WERI-Rb-1 (cell line): ENCODE measurements around the gene TYRP1.

ENCODE experiments used
- DNase-seq: peaks from one replicate; pipeline ENCODE4 v3.0.0-alpha.2; 2020
- H3K27ac ChIP-seq: fragments of 250-450 bp; sonication (Bioruptor Pico); 2 replicates; pipeline ENCODE4 v1.5.1; 2020; ENCODE audit warnings: mild to moderate bottlenecking, moderate library complexity
- H3K27me3 ChIP-seq: fragments of 250-450 bp; sonication (Bioruptor Pico); 2 replicates; pipeline ENCODE4 v1.5.1; 2021; ENCODE audit warnings: mild to moderate bottlenecking, low read depth, moderate library complexity; ENCODE audit not compliant: insufficient read depth, severe bottlenecking
- H3K36me3 ChIP-seq: fragments of 250-450 bp; sonication (Bioruptor Pico); 2 replicates; pipeline ENCODE4 v1.5.1; 2020; ENCODE audit warnings: mild to moderate bottlenecking, moderate library complexity
- H3K4me3 ChIP-seq: 2 replicates; pipeline ENCODE4 v1.5.1; 2011; ENCODE audit warnings: low read depth, mild to moderate bottlenecking, control low read depth, low read length
- H3K9me3 ChIP-seq: fragments of 250-450 bp; sonication (Bioruptor Pico); 2 replicates; pipeline ENCODE4 v1.5.1; 2021; ENCODE audit warnings: mild to moderate bottlenecking, moderate library complexity; ENCODE audit not compliant: severe bottlenecking
- CTCF ChIP-seq: IDR thresholded peaks from 2 replicates; pipeline ENCODE4 v1.5.1; 2011; ENCODE audit warnings: low read depth, mild to moderate bottlenecking, control low read depth, inconsistent platforms, low read length

The TYRP1 gene

GRCh38 chr9:12657233-12657632 lies 36.0 kb upstream of the TYRP1 start:
- no peak for TF ChIP-seq CTCF
- no peak overlapping the region for H3K4me3 ChIP-seq
- DNase-seq: no peak
- H3K36me3 ChIP-seq: no peaks in the 10 kb centered on the region
- no peaks in the 10 kb centered on the region for H3K27me3 ChIP-seq
- H3K27ac ChIP-seq: no peak overlapping the region
- no peaks in the 10 kb centered on the region for H3K9me3 ChIP-seq

- H3K36me3 ChIP-seq: no peaks in the 10 kb centered on the region
- no peak overlapping the region for H3K27ac ChIP-seq
- H3K4me3 ChIP-seq: no peak overlapping the region
- DNase-seq: no peak
- TF ChIP-seq CTCF: no peak
- no peaks in the 10 kb centered on the region for H3K9me3 ChIP-seq
- no peaks in the 10 kb centered on the region for H3K27me3 ChIP-seq
Observed at GRCh38 chr9:12657998-12658397, 35.2 kb upstream of the TYRP1 start.

DNA sequence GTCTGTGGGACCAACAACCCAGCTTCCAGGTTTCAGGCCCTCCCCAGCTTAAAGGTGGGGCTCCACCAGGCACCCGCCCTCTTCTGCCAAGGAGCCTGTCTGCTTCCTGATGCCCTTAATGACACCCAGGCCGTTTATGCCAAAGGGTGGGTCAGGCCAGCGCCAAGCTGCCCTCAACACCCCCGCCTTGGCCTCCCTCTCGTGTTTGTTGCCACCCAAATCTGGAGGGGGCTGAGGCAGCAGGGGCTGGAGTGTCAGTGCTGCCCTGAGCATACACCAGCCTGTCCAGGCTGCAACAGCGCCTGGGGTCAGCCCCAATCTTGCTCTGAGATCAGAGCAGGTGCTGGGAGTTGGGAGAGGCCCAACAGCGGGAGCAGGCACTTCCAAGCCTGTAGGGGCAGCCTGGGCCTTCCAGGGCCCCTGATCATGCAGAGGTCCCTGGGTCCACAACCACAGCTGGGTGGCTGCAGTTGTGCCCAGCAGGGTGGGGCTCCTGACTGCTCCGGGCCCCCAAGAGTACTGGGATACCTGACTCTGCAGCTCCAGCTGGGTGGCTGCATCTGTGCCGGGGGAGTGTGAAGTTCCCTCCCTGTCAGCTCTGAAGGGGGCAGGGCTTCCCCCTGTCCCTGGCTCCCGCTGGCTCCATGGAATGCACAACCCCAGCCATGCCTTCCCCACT lies 34.5 kb upstream of the TYRP1 start:
- TF ChIP-seq CTCF: no peak
- Histone ChIP-seq H3K9me3 (no peaks in the 10 kb centered on the region), H3K27ac (no peak overlapping the region), H3K27me3 (no peaks in the 10 kb centered on the region), H3K36me3 (no peaks in the 10 kb centered on the region), H3K4me3 (no peak overlapping the region)
- DNase-seq: no peak

GRCh38 chr9:12659220-12659619 lies 34.0 kb upstream of the TYRP1 start:
- Histone ChIP-seq H3K4me3 (no peak overlapping the region), H3K27me3 (no peaks in the 10 kb centered on the region), H3K27ac (no peak overlapping the region), H3K36me3 (no peaks in the 10 kb centered on the region), H3K9me3 (no peaks in the 10 kb centered on the region)
- no peak for TF ChIP-seq CTCF
- no peak for DNase-seq

DNA sequence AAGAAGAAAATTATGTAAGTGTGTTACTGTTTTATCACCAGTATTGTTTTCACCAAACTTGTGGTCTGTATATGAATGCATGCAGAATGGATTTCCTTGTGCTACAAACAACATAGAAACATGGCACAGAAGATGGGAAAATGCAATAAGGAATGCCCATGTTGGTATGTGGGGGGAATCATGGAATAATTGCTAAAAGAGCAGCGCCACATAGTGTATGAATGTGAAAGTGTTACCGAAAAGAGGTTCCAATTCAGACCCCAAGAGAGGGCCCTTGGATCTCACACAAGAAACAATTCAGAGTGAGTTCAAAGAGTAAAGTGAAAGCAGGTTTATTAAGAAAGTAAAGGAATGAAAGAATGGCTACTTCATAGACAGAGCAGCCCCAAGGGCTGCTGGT lies 26.4 kb upstream of the TYRP1 start:
- TF ChIP-seq CTCF: peak; percentile 34
- H3K27me3 ChIP-seq: no peaks in the 10 kb centered on the region
- no peaks in the 10 kb centered on the region for H3K9me3 ChIP-seq
- DNase-seq: no peak
- no peaks in the 10 kb centered on the region for H3K36me3 ChIP-seq
- no peak overlapping the region for H3K27ac ChIP-seq
- H3K4me3 ChIP-seq: no peak overlapping the region

DNA sequence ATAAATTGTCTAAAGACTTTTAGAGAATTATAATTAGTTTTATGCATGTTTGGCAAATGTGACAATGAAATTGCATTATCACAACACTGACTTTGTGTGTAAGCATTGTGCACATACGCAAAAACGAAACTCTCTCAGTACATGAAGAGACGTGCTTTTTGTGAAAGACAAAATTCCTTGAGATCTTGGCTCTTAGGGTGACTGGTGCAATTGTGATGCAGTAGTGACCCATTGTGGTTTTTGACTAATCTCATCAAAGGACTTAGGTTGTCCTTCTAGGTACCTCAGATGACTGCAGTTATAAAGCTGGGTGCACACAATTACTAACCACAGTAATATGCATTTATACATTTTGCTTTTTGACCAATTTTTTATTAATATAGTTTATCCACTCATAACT lies 25.3 kb upstream of the TYRP1 start:
- TF ChIP-seq CTCF: no peak
- Histone ChIP-seq H3K9me3 (no peaks in the 10 kb centered on the region), H3K36me3 (no peaks in the 10 kb centered on the region), H3K27me3 (no peaks in the 10 kb centered on the region), H3K27ac (no peak overlapping the region), H3K4me3 (no peak overlapping the region)
- DNase-seq: no peak
